ENCODE measurements around the gene IMPG1.

Gene IMPG1

DNA sequence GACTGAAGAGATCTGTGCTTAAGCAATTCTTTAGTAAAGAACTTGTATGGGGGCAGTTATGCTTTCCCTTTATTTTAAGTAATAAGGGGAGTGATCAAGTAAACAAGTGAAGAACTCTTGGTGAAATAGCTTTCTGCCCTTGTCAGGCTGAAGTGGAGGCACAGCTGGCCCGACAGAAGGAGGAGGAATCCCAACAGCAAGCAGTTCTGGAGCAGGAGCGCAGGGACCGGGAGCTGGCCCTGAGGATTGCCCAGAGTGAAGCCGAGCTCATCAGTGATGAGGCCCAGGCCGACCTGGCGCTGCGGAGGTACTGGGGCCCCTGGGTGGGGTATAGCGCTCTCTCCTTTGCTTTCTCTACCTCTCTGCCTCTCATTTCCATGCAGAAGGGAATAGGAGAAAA lies 180.1 kb downstream of the IMPG1 start:
- no peak for DNase-seq (ENCODE audit: low read depth, low spot score)
- no peak overlapping the region for H3K4me3 ChIP-seq (ENCODE audit: insufficient read length, low read depth)
- no peak for TF ChIP-seq ZNF274 (IDR thresholded peaks at IDR 0.05; ENCODE audit: low read depth, low read length)
- TF ChIP-seq SUZ12 (IDR thresholded peaks at IDR 0.05; ENCODE audit: extremely low read depth, insufficient read depth, insufficient read length), result no peak
- no peak for TF ChIP-seq YY1 (IDR thresholded peaks at IDR 0.05; ENCODE audit: insufficient read depth, insufficient read length)

DNA sequence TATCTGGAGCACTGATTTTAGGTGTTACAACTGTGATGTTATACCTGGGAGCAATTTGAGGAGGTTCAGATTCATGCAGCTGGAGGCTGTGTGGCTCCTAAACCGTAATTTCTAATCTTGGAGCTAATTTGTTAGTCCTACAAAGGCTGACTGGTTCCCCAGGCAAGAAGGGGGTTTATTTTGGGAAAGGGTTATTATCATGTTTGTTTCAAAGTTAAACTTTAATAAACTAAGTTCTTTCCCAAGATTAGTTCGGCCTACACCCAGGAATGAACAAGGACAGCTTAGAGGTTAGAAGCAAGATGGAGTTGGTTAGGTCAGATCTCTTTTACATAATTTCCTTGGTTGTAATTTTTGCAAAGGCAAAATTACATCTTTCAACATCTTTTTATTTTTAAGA lies 187.6 kb downstream of the IMPG1 start:
- H3K27me3 ChIP-seq (ENCODE audit: insufficient read depth, insufficient read length), result no peaks in the 10 kb centered on the region
- no peaks in the 10 kb centered on the region for H3K4me1 ChIP-seq (ENCODE audit: insufficient read depth, insufficient read length)
- no peak overlapping the region for H3K9ac ChIP-seq (ENCODE audit: insufficient read length, low read depth)
- DNase-seq (ENCODE audit: low read depth, low spot score), result no peak
- H3K36me3 ChIP-seq (ENCODE audit: insufficient read depth, insufficient read length, low read length), result no peaks in the 10 kb centered on the region
- TF ChIP-seq YY1 (IDR thresholded peaks at IDR 0.05; ENCODE audit: insufficient read depth, insufficient read length) (no peak), SUZ12 (IDR thresholded peaks at IDR 0.05; ENCODE audit: extremely low read depth, insufficient read depth, insufficient read length) (no peak), ZNF274 (IDR thresholded peaks at IDR 0.05; ENCODE audit: low read depth, low read length) (no peak)
- H3K9me3 ChIP-seq (ENCODE audit: insufficient read depth, low read length), result no peaks in the 10 kb centered on the region
- H3K4me3 ChIP-seq (ENCODE audit: insufficient read length, low read depth), result no peak overlapping the region

More for the DNA sequence above, 180.1 kb downstream of the IMPG1 start:
- Histone ChIP-seq H3K4me1 (ENCODE audit: insufficient read depth, insufficient read length) (no peaks in the 10 kb centered on the region), H3K36me3 (ENCODE audit: insufficient read depth, insufficient read length, low read length) (no peaks in the 10 kb centered on the region), H3K27me3 (ENCODE audit: insufficient read depth, insufficient read length) (no peaks in the 10 kb centered on the region), H3K9ac (ENCODE audit: insufficient read length, low read depth) (no peak overlapping the region), H3K9me3 (ENCODE audit: insufficient read depth, low read length) (no peaks in the 10 kb centered on the region)

DNA sequence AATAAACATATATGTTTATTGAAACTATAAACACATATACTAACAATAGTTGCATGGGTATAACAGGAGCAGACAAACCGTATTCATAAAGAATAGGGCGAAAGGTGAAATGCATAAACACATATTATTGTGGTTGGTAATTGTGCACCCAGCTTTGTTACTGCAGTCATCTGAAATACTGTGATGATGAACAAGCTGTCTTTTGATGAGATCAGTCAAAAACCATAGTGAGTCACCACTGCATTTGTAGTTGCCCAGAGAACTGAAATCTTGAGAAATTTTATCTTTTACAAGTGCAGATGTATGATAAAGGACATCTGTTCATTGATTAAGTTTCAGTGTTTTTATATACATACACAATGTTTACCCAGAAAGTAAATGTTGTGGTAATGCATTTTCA lies 189.7 kb downstream of the IMPG1 start:
- no peak overlapping the region for H3K9ac ChIP-seq (ENCODE audit: insufficient read length, low read depth)
- H3K4me1 ChIP-seq (ENCODE audit: insufficient read depth, insufficient read length), result no peaks in the 10 kb centered on the region
- H3K36me3 ChIP-seq (ENCODE audit: insufficient read depth, insufficient read length, low read length), result no peaks in the 10 kb centered on the region
- DNase-seq (ENCODE audit: low read depth, low spot score), result no peak
- no peaks in the 10 kb centered on the region for H3K27me3 ChIP-seq (ENCODE audit: insufficient read depth, insufficient read length)
- no peak overlapping the region for H3K4me3 ChIP-seq (ENCODE audit: insufficient read length, low read depth)
- no peaks in the 10 kb centered on the region for H3K9me3 ChIP-seq (ENCODE audit: insufficient read depth, low read length)
- TF ChIP-seq SUZ12 (IDR thresholded peaks at IDR 0.05; ENCODE audit: extremely low read depth, insufficient read depth, insufficient read length), result no peak
- no peak for TF ChIP-seq ZNF274 (IDR thresholded peaks at IDR 0.05; ENCODE audit: low read depth, low read length)
- no peak for TF ChIP-seq YY1 (IDR thresholded peaks at IDR 0.05; ENCODE audit: insufficient read depth, insufficient read length)

DNA sequence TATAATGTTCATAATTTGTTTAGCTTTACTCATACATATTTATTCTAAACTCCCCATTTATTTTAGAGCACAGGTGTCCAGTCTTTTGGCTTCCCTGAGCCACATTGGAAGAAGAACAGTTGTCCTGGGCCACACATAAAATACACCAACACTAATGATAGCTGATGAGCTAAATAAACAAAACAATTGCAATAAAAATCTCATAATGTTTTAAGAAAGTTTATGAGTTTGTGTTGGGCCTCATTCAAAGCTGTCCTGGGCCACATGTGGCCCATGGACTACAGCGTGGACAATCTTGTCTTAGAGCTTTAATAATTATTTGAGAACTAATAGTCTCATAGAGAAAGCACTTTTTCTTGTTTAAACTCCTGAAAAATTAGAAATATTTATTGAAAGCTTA lies 192.2 kb downstream of the IMPG1 start:
- no peak overlapping the region for H3K4me3 ChIP-seq (ENCODE audit: insufficient read length, low read depth)
- no peak for DNase-seq (ENCODE audit: low read depth, low spot score)
- no peak overlapping the region for H3K9ac ChIP-seq (ENCODE audit: insufficient read length, low read depth)
- H3K9me3 ChIP-seq (ENCODE audit: insufficient read depth, low read length), result no peaks in the 10 kb centered on the region
- no peaks in the 10 kb centered on the region for H3K4me1 ChIP-seq (ENCODE audit: insufficient read depth, insufficient read length)
- H3K27me3 ChIP-seq (ENCODE audit: insufficient read depth, insufficient read length), result no peaks in the 10 kb centered on the region
- H3K36me3 ChIP-seq (ENCODE audit: insufficient read depth, insufficient read length, low read length), result no peaks in the 10 kb centered on the region
- TF ChIP-seq YY1 (IDR thresholded peaks at IDR 0.05; ENCODE audit: insufficient read depth, insufficient read length), result no peak
- no peak for TF ChIP-seq SUZ12 (IDR thresholded peaks at IDR 0.05; ENCODE audit: extremely low read depth, insufficient read depth, insufficient read length)
- TF ChIP-seq ZNF274 (IDR thresholded peaks at IDR 0.05; ENCODE audit: low read depth, low read length), result no peak

DNA sequence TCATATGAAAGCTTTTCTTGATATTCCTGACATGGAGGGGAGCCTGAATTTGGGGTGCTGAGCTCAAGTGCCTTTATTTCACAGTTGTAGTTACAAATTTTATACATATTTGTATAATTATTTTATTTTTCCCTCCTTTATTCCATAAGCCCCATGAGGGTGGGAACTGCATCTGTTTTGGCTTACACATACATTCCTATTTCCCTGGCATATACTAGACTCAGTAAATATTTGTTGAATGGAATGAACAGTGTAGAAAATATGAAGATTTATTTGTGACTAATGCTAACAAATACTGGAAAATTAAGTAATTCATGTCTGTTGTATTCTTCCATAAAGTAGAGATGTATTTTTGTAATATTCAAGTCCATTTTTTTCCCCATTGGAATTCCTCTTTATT lies 196.3 kb downstream of the IMPG1 start:
- H3K4me1 ChIP-seq (ENCODE audit: insufficient read depth, insufficient read length), result no peaks in the 10 kb centered on the region
- DNase-seq (ENCODE audit: low read depth, low spot score), result no peak
- no peaks in the 10 kb centered on the region for H3K27me3 ChIP-seq (ENCODE audit: insufficient read depth, insufficient read length)
- H3K36me3 ChIP-seq (ENCODE audit: insufficient read depth, insufficient read length, low read length), result peaks cover 4% of the 10 kb centered on the region
- no peaks in the 10 kb centered on the region for H3K9me3 ChIP-seq (ENCODE audit: insufficient read depth, low read length)
- H3K4me3 ChIP-seq (ENCODE audit: insufficient read length, low read depth), result no peak overlapping the region
- TF ChIP-seq SUZ12 (IDR thresholded peaks at IDR 0.05; ENCODE audit: extremely low read depth, insufficient read depth, insufficient read length) (no peak), YY1 (IDR thresholded peaks at IDR 0.05; ENCODE audit: insufficient read depth, insufficient read length) (no peak), ZNF274 (IDR thresholded peaks at IDR 0.05; ENCODE audit: low read depth, low read length) (no peak)
- no peak overlapping the region for H3K9ac ChIP-seq (ENCODE audit: insufficient read length, low read depth)

DNA sequence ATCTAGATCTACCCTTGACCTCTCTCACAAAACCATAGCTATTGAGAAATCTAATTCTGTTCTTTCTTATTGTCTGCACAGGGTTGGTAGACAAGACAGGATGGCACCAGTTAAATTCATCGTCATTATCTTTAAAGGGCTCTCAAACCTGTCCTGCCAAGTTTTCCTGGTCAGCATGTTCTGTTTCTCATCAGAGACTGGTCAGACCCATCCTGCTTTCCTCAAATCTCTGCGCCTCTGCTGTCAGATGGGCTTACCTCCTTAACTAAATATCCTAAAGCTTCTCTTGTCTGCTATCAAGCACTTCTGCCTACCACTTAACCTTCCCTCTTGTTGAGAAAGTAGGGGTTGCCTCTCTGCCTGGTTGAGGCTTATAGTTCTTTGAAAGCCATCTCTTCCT lies 198.2 kb downstream of the IMPG1 start:
- DNase-seq (ENCODE audit: low read depth, low spot score), result no peak

More for the DNA sequence above, 198.2 kb downstream of the IMPG1 start:
- no peaks in the 10 kb centered on the region for H3K9me3 ChIP-seq (ENCODE audit: insufficient read depth, low read length)
- H3K9ac ChIP-seq (ENCODE audit: insufficient read length, low read depth), result no peak overlapping the region
- no peak overlapping the region for H3K4me3 ChIP-seq (ENCODE audit: insufficient read length, low read depth)
- H3K36me3 ChIP-seq (ENCODE audit: insufficient read depth, insufficient read length, low read length), result peaks cover 4% of the 10 kb centered on the region
- no peaks in the 10 kb centered on the region for H3K4me1 ChIP-seq (ENCODE audit: insufficient read depth, insufficient read length)
- TF ChIP-seq ZNF274 (IDR thresholded peaks at IDR 0.05; ENCODE audit: low read depth, low read length), result no peak
- no peak for TF ChIP-seq SUZ12 (IDR thresholded peaks at IDR 0.05; ENCODE audit: extremely low read depth, insufficient read depth, insufficient read length)
- no peak for TF ChIP-seq YY1 (IDR thresholded peaks at IDR 0.05; ENCODE audit: insufficient read depth, insufficient read length)
- H3K27me3 ChIP-seq (ENCODE audit: insufficient read depth, insufficient read length), result no peaks in the 10 kb centered on the region
